Endothelial cell of umbilical vein (primary cell): ENCODE results near the gene DCDC1. TPM values are rescaled to one million over a fixed set of nuclear protein-coding genes. Genes with fewer than 3 reads are reported as not detected.

Experiments
- BruUV-seq: library from RNA; stranded (reverse); fragments of 400-500 nt; replicated peaks from 2 replicates; lab custom pipeline; 2021; lab: Mats Ljungman, UMichigan
- CTCF ChIA-PET: fragments of 300-600, 350-600 bp; sonication (Branson Sonifier 250); formaldehyde crosslinking; loops from one replicate; lab custom pipeline; 2021; ENCODE audit warnings: antibody characterized with exemption, inconsistent platforms; lab: Charles Lee
- POLR2A ChIA-PET: fragments of 300-600, 350-600 bp; sonication (Branson Sonifier 250); formaldehyde crosslinking; loops from one replicate; lab custom pipeline; 2021; ENCODE audit warnings: antibody characterized with exemption, inconsistent platforms; lab: Charles Lee
- DNase-seq: peaks from one replicate; pipeline ENCODE4 v3.0.0-alpha.2; 2011; ENCODE audit warnings: low read depth, low spot score
- FAIRE-seq: peaks from 2 replicates; lab custom pipeline; 2011; peaks lifted over from hg19 to GRCh38; lab: Jason Lieb, UNC
- H2AFZ ChIP-seq: 2 replicates; pipeline ENCODE4 v1.6.0; 2012; ENCODE audit warnings: low read depth, low read length, control low read depth, inconsistent platforms
- H3K27ac ChIP-seq: 2 replicates; pipeline ENCODE4 v1.5.1; 2011; ENCODE audit warnings: low read depth, mild to moderate bottlenecking, control low read depth, low read length, moderate library complexity; ENCODE audit not compliant: insufficient read depth
- H3K27me3 ChIP-seq, 2 experiments: 2 replicates each; pipeline versions ENCODE4 v1.6.0 to v1.6.1; 2011; ENCODE audit warnings: low read length in 2 of 2, mixed read lengths in 1 of 2; ENCODE audit not compliant: control insufficient read depth in 2 of 2, insufficient read depth in 2 of 2
- H3K36me3 ChIP-seq, 2 experiments: 2 replicates in 1 of 2; 3 replicates in 1 of 2; pipeline ENCODE4 v1.5.1; 2011; ENCODE audit warnings: low read length in 2 of 2, mild to moderate bottlenecking in 1 of 2, moderate library complexity in 1 of 2; ENCODE audit not compliant: control insufficient read depth in 2 of 2, insufficient read depth in 2 of 2; ENCODE audit errors: extremely low read depth in 1 of 2
- H3K4me1 ChIP-seq: 3 replicates; pipeline ENCODE4 v1.5.1; 2011; ENCODE audit warnings: mild to moderate bottlenecking, low read length; ENCODE audit not compliant: control insufficient read depth, insufficient read depth; ENCODE audit errors: extremely low read depth
- H3K4me2 ChIP-seq: 2 replicates; pipeline ENCODE4 v1.6.1; 2011; ENCODE audit warnings: low read length, control low read depth, mixed read lengths; ENCODE audit not compliant: insufficient read depth
- H3K4me3 ChIP-seq, 3 experiments: fragments of 200-600 bp in 1 of 3; sonication (generic), shearing (Covaris generic) in 1 of 3; replicated peaks in 1 of 3; 2 replicates each; pipeline ENCODE4 v1.5.1; 2011 to 2016; ENCODE audit warnings: control low read depth in 3 of 3, low read length in 3 of 3, mild to moderate bottlenecking in 2 of 3, inconsistent platforms in 1 of 3, low read depth in 1 of 3, moderate library complexity in 1 of 3; ENCODE audit not compliant: insufficient read depth in 1 of 3
- H3K79me2 ChIP-seq: 2 replicates; pipeline ENCODE4 v1.6.0; 2012; ENCODE audit warnings: low read length, inconsistent platforms; ENCODE audit not compliant: control insufficient read depth, insufficient read depth
- H3K9ac ChIP-seq: replicated peaks from 2 replicates; pipeline ENCODE3; 2011; ENCODE audit warnings: low read length, control low read depth; ENCODE audit not compliant: insufficient read depth; ENCODE audit errors: extremely low read depth
- H3K9me1 ChIP-seq: replicated peaks from 3 replicates; pipeline ENCODE4 v1.6.0; 2011; ENCODE audit warnings: mild to moderate bottlenecking, low read length; ENCODE audit not compliant: control insufficient read depth, insufficient read depth; ENCODE audit errors: extremely low read depth
- H3K9me3 ChIP-seq: replicated peaks from 2 replicates; pipeline ENCODE4 v1.5.1; 2012; ENCODE audit warnings: low read length, inconsistent platforms; ENCODE audit not compliant: control insufficient read depth, insufficient read depth
- H4K20me1 ChIP-seq: replicated peaks from 2 replicates; pipeline ENCODE3; 2011; ENCODE audit warnings: mild to moderate bottlenecking, low read length; ENCODE audit not compliant: control insufficient read depth, insufficient read depth; ENCODE audit errors: extremely low read depth
- CTCF ChIP-seq, 2 donors: IDR thresholded peaks; 1 replicate in 1 of 2; 2 replicates in 1 of 2; pipeline ENCODE4 v1.5.1; 2011; ENCODE audit warnings: low read length in 2 of 2, mild to moderate bottlenecking in 2 of 2, moderate library complexity in 2 of 2, control low read depth in 1 of 2, inconsistent platforms in 1 of 2, low read depth in 1 of 2; ENCODE audit not compliant: insufficient read depth in 1 of 2; ENCODE audit errors: extremely low read depth in 1 of 2
- EZH2 ChIP-seq: IDR thresholded peaks from 2 replicates; pipeline ENCODE4 v1.6.1; 2012; ENCODE audit warnings: borderline replicate concordance, low read depth, mild to moderate bottlenecking, moderate library complexity, low read length, inconsistent platforms; ENCODE audit not compliant: severe bottlenecking
- FOS ChIP-seq: IDR thresholded peaks from 2 replicates; pipeline ENCODE4 v1.6.1; 2011; ENCODE audit warnings: mild to moderate bottlenecking, low read length, moderate library complexity, borderline replicate concordance; ENCODE audit not compliant: insufficient read depth
- GATA2 ChIP-seq: IDR thresholded peaks from 2 replicates; pipeline ENCODE4 v1.7.0; 2011; ENCODE audit warnings: low read depth, mild to moderate bottlenecking, moderate library complexity, mixed read lengths, low read length; ENCODE audit not compliant: insufficient read length, insufficient read depth
- JUN ChIP-seq: IDR thresholded peaks from 2 replicates; pipeline ENCODE4 v1.6.1; 2011; ENCODE audit warnings: borderline replicate concordance, low read depth; ENCODE audit not compliant: insufficient read length, insufficient read depth
- MAX ChIP-seq: IDR thresholded peaks from 2 replicates; pipeline ENCODE4 v1.6.1; 2011; ENCODE audit not compliant: insufficient read depth, insufficient read length
- MYC ChIP-seq: IDR thresholded peaks from one replicate; pipeline ENCODE4 v1.6.1; 2011; ENCODE audit warnings: mild to moderate bottlenecking, low read depth, low read length
- POLR2A ChIP-seq: IDR thresholded peaks from 2 replicates; pipeline ENCODE4 v1.6.1; 2012; ENCODE audit warnings: low read depth, mild to moderate bottlenecking, control low read depth, low read length
- POLR2AphosphoS5 ChIP-seq: IDR thresholded peaks from 2 replicates; pipeline ENCODE4 v1.6.1; 2012; ENCODE audit warnings: low read depth, mild to moderate bottlenecking, control low read depth, low read length, moderate library complexity; ENCODE audit not compliant: insufficient read depth
- dilution Hi-C: fragments of 300-500 bp; cut with MboI; formaldehyde crosslinking; loops from one replicate; pipeline ENCODE4 v1.15.0; 2019; ENCODE audit warnings: low sequenced_read_pairs; ENCODE audit not compliant: extremely low pct_ligation_motif_present
- intact Hi-C: fragments of 100-400 bp; cut with micrococcal nuclease; formaldehyde crosslinking; loops from one replicate; pipeline ENCODE4 v1.10.0; 2022
- polyA plus RNA-seq, 4 experiments: library from polyadenylated mRNA; depleted of rRNA in 3 of 4; stranded (reverse) in 3 of 4; unstranded in 1 of 4; fragments of >200 nt; gene quantifications; 2 replicates each; pipeline versions ENCODE4 v1.2.1 to v1.2.3, GENCODE V29; 2011 to 2012; ENCODE audit warnings: missing spikeins in 1 of 4
- total RNA-seq: library from RNA; stranded (reverse); gene quantifications from 2 replicates; pipeline ENCODE4 v1.2.3, GENCODE V29; 2021

Gene DCDC1
- total and polyA plus RNA-seq, 2 donors (not counting 3 experiments of a cell fraction or from before 2014, with no cell fraction given): 0.04 TPM; not detected in 1

- H2AFZ ChIP-seq: no peak overlapping the region
- no peak for DNase-seq
- no peaks in the 10 kb centered on the region for H3K9me1 ChIP-seq
- intact Hi-C loops: no loop called here
- H3K4me3 ChIP-seq: no peak overlapping the region
- no peaks in the 10 kb centered on the region for H3K9me3 ChIP-seq
- H4K20me1 ChIP-seq: no peaks in the 10 kb centered on the region
- H3K79me2 ChIP-seq: no peaks in the 10 kb centered on the region
- no peak overlapping the region for H3K27ac ChIP-seq
- dilution Hi-C loops: no loop called here
- FAIRE-seq: no peak
- no peak overlapping the region for H3K4me2 ChIP-seq
- TF ChIP-seq JUN (no peak), POLR2A (no peak), EZH2 (no peak), POLR2AphosphoS5 (no peak), GATA2 (no peak), CTCF (IDR thresholded peaks at IDR 0.05; ENCODE audit: extremely low read depth in 1 of 2, insufficient read depth in 1 of 2, low read depth in 1 of 2, low read length in 2 of 2) (no peak), MAX (no peak), MYC (no peak), FOS (no peak)
- CTCF ChIA-PET: no interaction called here
- no peak overlapping the region for H3K9ac ChIP-seq
- no TSS peak for BruUV-seq
- no peaks in the 10 kb centered on the region for H3K36me3 ChIP-seq
- no peaks in the 10 kb centered on the region for H3K4me1 ChIP-seq
- POLR2A ChIA-PET: no interaction called here
- no peaks in the 10 kb centered on the region for H3K27me3 ChIP-seq
These were observed 516.1 kb downstream of the DCDC1 start for GRCh38 chr11:30853439-30853838.
